Liver (tissue), 9 donors: ENCODE results near the gene STK4. TPM values are rescaled to one million over a fixed set of nuclear protein-coding genes. Genes with fewer than 3 reads are reported as not detected.

Source experiments
- DNase-seq: peaks from one replicate; pipeline ENCODE4 v3.0.0-alpha.2; 2017; ENCODE audit warnings: low spot score
- H3K27ac ChIP-seq, 2 donors: one replicate each; pipeline ENCODE4 v1.7.0; 2013; ENCODE audit warnings: inconsistent platforms in 2 of 2, low read length in 2 of 2, control low read depth in 1 of 2, low read depth in 1 of 2, mild to moderate bottlenecking in 1 of 2
- H3K27me3 ChIP-seq, 4 donors: one replicate each; pipeline versions ENCODE4 v1.6.1 to v1.7.0; 2013; ENCODE audit warnings: low read length in 3 of 4, inconsistent platforms in 1 of 4, mild to moderate bottlenecking in 1 of 4, moderate library complexity in 1 of 4; ENCODE audit not compliant: control insufficient read depth in 4 of 4, insufficient read depth in 4 of 4
- H3K36me3 ChIP-seq, 4 donors: one replicate each; pipeline versions ENCODE4 v1.6.1 to v1.7.0; 2013; ENCODE audit warnings: low read length in 3 of 4, mild to moderate bottlenecking in 3 of 4, low read depth in 1 of 4, moderate library complexity in 1 of 4; ENCODE audit not compliant: control insufficient read depth in 4 of 4, insufficient read depth in 3 of 4
- H3K4me1 ChIP-seq, 4 donors: one replicate each; pipeline versions ENCODE4 v1.6.1 to v1.7.0; 2013; ENCODE audit warnings: low read length in 3 of 4, mild to moderate bottlenecking in 3 of 4, moderate library complexity in 1 of 4; ENCODE audit not compliant: control insufficient read depth in 4 of 4, insufficient read depth in 4 of 4
- H3K4me3 ChIP-seq, 3 donors: one replicate each; pipeline versions ENCODE4 v1.6.1 to v1.7.0; 2013; ENCODE audit warnings: low read length in 3 of 3, control low read depth in 1 of 3, low read depth in 1 of 3, mild to moderate bottlenecking in 1 of 3
- H3K9ac ChIP-seq, 2 donors: one replicate each; pipeline ENCODE4 v1.7.0; 2013; ENCODE audit warnings: low read length in 2 of 2, mild to moderate bottlenecking in 2 of 2, moderate library complexity in 2 of 2, control low read depth in 1 of 2, low read depth in 1 of 2
- H3K9me3 ChIP-seq, 4 donors: one replicate each; pipeline versions ENCODE4 v1.6.1 to v1.7.0; 2013; ENCODE audit warnings: low read length in 3 of 4; ENCODE audit not compliant: control insufficient read depth in 4 of 4
- EGR1 ChIP-seq, 2 donors: IDR thresholded peaks; 2 replicates each; pipeline ENCODE4 v1.6.1; 2016 to 2018; ENCODE audit warnings: antibody characterized with exemption in 2 of 2, low read depth in 2 of 2
- FOXA1 ChIP-seq: IDR thresholded peaks from 2 replicates; pipeline ENCODE4 v1.6.1; 2016; ENCODE audit warnings: antibody characterized with exemption
- FOXA2 ChIP-seq: IDR thresholded peaks from 2 replicates; pipeline ENCODE4 v1.6.1; 2016; ENCODE audit warnings: antibody characterized with exemption
- GABPA ChIP-seq, 2 donors: IDR thresholded peaks in 1 of 2; conservative IDR thresholded peaks in 1 of 2; 2 replicates each; pipeline ENCODE4 v1.6.1; 2016; ENCODE audit warnings: antibody characterized with exemption in 2 of 2, mild to moderate bottlenecking in 1 of 2, moderate library complexity in 1 of 2
- HNF4A ChIP-seq, 2 donors: conservative IDR thresholded peaks; 2 replicates each; pipeline ENCODE4 v1.6.1; 2016; ENCODE audit warnings: antibody characterized with exemption in 2 of 2, mild to moderate bottlenecking in 2 of 2
- HNF4G ChIP-seq: IDR thresholded peaks from 2 replicates; pipeline ENCODE4 v1.6.1; 2016; ENCODE audit warnings: antibody characterized with exemption
- JUND ChIP-seq, 2 donors: IDR thresholded peaks; 2 replicates each; pipeline ENCODE4 v1.6.1; 2016; ENCODE audit warnings: antibody characterized with exemption in 2 of 2
- NR2F2 ChIP-seq: IDR thresholded peaks from 2 replicates; pipeline ENCODE4 v1.6.1; 2016; ENCODE audit warnings: antibody characterized with exemption
- RAD21 ChIP-seq, 2 donors: IDR thresholded peaks; 2 replicates each; pipeline ENCODE4 v1.6.1; 2016; ENCODE audit warnings: antibody characterized with exemption in 2 of 2, mild to moderate bottlenecking in 2 of 2
- RXRA ChIP-seq, 2 donors: IDR thresholded peaks; 2 replicates each; pipeline ENCODE4 v1.6.1; 2017 to 2018; ENCODE audit warnings: antibody characterized with exemption in 2 of 2, mild to moderate bottlenecking in 1 of 2
- SP1 ChIP-seq: IDR thresholded peaks from 2 replicates; pipeline ENCODE4 v1.6.1; 2018; ENCODE audit warnings: antibody characterized with exemption, mild to moderate bottlenecking
- TAF1 ChIP-seq: conservative IDR thresholded peaks from 2 replicates; pipeline ENCODE4 v1.6.1; 2016; ENCODE audit warnings: antibody characterized with exemption, mild to moderate bottlenecking
- YY1 ChIP-seq: IDR thresholded peaks from 2 replicates; pipeline ENCODE4 v1.6.1; 2016; ENCODE audit warnings: antibody characterized with exemption, mild to moderate bottlenecking
- WGBS: extraction: QIAGEN DNeasy Blood & Tissue Kit; methylation state at CpG from one replicate; pipeline ENCODE4 v1.1.7; 2013; 5-methylcytosine and 5-hydroxymethylcytosine counted together
- polyA plus RNA-seq, 2 donors: library from polyadenylated mRNA; stranded (reverse) in 1 of 2; unstranded in 1 of 2; fragments of 200-250 nt in 1 of 2; fragments of >200 nt in 1 of 2; fragmentation: Nextera tagmentation in 1 of 2; extraction: Ambion mirVana in 1 of 2; gene quantifications; one replicate each; pipeline versions ENCODE4 v1.2.1 to v1.2.3, GENCODE V29; 2013 to 2015
- total RNA-seq, 2 donors: library from RNA; depleted of rRNA; stranded (reverse); fragments of >200 nt; gene quantifications; one replicate each; pipeline ENCODE4 v1.2.3, GENCODE V29; 2014
- TF ChIP-seq, protein P1 (sequence below): IDR thresholded peaks from 2 replicates; pipeline ENCODE4 v1.6.1; 2016; ENCODE audit warnings: antibody characterized with exemption
- TF ChIP-seq, protein P2 (sequence below): IDR thresholded peaks from 2 replicates; pipeline ENCODE4 v1.6.1; 2016; ENCODE audit warnings: antibody characterized with exemption
- TF ChIP-seq, protein P3 (sequence below): IDR thresholded peaks from 2 replicates; pipeline ENCODE4 v1.6.1; 2016; ENCODE audit warnings: antibody characterized with exemption
- TF ChIP-seq, protein P4 (sequence below): fragments of 150-350 bp; IDR thresholded peaks from 2 replicates; pipeline ENCODE4 v1.5.1; 2017; ENCODE audit warnings: improper control_type of control experiment, low read depth, low read length; ENCODE audit not compliant: missing input control
- TF ChIP-seq, protein P5 (sequence below): IDR thresholded peaks from 2 replicates; pipeline ENCODE4 v1.6.1; 2016; ENCODE audit warnings: antibody characterized with exemption, mild to moderate bottlenecking
- donor health status: healthy.
- donor health status: healthy.
- donor health status: healthy.
- donor health status: healthy.
- donor health status: healthy.

STK4 gene
- total and polyA plus RNA-seq, 4 donors, result 3.7 to 20.8 (median 13.9) TPM

DNA sequence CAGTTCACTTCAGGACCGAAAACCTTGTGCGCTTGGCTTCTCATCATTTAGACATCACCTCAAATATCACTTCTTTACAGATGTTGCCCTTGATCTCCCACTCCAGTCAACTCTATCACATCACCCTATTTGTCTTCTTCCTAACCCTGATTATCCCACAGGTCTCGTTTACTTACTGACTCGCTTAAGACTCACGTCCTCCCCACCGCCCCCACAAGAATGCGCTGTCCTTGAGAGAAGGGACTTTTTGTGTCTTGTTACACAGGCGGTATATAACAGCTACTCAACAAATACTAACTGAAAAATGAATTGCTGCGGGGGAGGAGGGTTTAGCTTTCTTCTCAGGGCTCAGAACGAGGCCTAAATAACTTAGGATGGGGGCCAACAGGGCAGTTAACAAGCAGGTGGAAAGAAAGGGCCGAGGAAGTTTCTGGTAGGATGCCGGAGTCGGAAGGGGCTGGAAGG lies 6.6 kb upstream of the STK4 start:
- WGBS, result 12% methylated on average over 13 of the region's 13 CpGs
- Histone ChIP-seq H3K27ac (peak overlapping the region in 1 of 2 donors; percentile 29), H3K4me1 (peaks cover 0 to 15% (median 12%) of the 10 kb centered on the region in 4 donors), H3K4me3 (peak overlapping the region; percentile 68 to 89 (median 73)), H3K9me3 (no peaks in the 10 kb centered on the region), H3K36me3 (peaks cover 0 to 17% (median 11%) of the 10 kb centered on the region in 4 donors), H3K9ac (peak overlapping the region in 1 of 2 donors; percentile 35), H3K27me3 (no peaks in the 10 kb centered on the region)
- DNase-seq, result no peak
- TF ChIP-seq GABPA (IDR thresholded peaks at IDR 0.05 in 1 of 2, conservative IDR thresholded peaks at IDR 0.05 in 1 of 2) (no peak), FOXA1 (no peak), YY1 (no peak), RAD21 (IDR thresholded peaks at IDR 0.05) (no peak), NR2F2 (no peak), EGR1 (IDR thresholded peaks at IDR 0.05; ENCODE audit: low read depth in 2 of 2) (no peak), TAF1 (no peak), HNF4G (no peak), FOXA2 (no peak), SP1 (no peak)
- TF ChIP-seq, protein P1, sequence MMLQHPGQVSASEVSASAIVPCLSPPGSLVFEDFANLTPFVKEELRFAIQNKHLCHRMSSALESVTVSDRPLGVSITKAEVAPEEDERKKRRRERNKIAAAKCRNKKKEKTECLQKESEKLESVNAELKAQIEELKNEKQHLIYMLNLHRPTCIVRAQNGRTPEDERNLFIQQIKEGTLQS, result no peak
- TF ChIP-seq, protein P2, sequence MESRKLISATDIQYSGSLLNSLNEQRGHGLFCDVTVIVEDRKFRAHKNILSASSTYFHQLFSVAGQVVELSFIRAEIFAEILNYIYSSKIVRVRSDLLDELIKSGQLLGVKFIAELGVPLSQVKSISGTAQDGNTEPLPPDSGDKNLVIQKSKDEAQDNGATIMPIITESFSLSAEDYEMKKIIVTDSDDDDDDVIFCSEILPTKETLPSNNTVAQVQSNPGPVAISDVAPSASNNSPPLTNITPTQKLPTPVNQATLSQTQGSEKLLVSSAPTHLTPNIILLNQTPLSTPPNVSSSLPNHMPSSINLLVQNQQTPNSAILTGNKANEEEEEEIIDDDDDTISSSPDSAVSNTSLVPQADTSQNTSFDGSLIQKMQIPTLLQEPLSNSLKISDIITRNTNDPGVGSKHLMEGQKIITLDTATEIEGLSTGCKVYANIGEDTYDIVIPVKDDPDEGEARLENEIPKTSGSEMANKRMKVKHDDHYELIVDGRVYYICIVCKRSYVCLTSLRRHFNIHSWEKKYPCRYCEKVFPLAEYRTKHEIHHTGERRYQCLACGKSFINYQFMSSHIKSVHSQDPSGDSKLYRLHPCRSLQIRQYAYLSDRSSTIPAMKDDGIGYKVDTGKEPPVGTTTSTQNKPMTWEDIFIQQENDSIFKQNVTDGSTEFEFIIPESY, result no peak
- TF ChIP-seq, protein P3, sequence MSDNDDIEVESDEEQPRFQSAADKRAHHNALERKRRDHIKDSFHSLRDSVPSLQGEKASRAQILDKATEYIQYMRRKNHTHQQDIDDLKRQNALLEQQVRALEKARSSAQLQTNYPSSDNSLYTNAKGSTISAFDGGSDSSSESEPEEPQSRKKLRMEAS, result no peak

DNA sequence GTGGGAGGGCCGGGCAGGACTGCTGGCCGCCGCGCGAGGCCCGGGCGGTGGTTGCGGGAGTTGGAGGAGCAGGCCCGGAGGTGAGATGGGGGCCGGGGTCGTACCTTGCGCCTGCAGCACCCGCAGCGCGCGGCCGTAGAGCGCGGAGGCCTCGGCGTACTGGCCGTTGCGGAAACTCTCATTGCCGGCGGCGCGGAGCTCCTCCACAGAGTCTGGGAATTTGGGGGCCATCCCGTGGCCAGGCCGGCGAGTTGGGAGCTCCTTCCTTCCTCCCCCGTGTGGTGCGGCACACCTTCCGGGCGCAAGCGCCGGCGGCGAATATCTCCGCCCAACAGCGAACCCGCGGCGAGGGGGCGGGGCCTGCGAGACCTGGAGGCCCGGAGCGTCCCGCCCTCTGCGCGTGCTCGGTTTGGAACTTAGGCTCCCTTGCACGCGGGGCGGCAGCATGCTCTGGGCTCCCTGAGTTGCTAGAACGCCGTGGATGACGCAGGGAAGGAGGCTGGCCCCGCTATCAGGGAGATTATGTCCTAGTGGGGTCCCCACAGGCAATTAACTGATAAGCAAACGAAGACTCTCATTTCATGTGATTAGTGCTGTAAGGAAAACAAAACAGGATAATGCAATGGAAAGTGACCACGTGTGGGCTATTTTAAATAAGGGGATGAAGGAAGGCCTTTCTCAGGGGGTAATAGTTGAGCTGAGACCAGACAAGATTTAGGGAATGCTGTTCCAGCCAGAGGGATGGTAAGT lies 6.0 kb upstream of the STK4 start, which contains the start of gene TOMM34:
Gene TOMM34 (minus strand): TSS at position 295 of the 750 bp plus-strand sequence. CDS start 64 bp downstream, at position 231.
- TF ChIP-seq, protein P2, result no peak
- TF ChIP-seq FOXA2 (no peak), HNF4A (conservative IDR thresholded peaks at IDR 0.05) (peak; percentile 28 to 35), TAF1 (peak; percentile 34), RAD21 (IDR thresholded peaks at IDR 0.05) (peak in 1 of 2 donors; percentile 56), HNF4G (no peak), RXRA (IDR thresholded peaks at IDR 0.05) (peak in 1 of 2 donors; percentile 15), SP1 (peak; percentile 54), EGR1 (IDR thresholded peaks at IDR 0.05; ENCODE audit: low read depth in 2 of 2) (peak in 1 of 2 donors; percentile 38), FOXA1 (no peak), YY1 (peak; percentile 72), NR2F2 (no peak), JUND (IDR thresholded peaks at IDR 0.05) (no peak), GABPA (IDR thresholded peaks at IDR 0.05 in 1 of 2, conservative IDR thresholded peaks at IDR 0.05 in 1 of 2) (peak in 1 of 2 donors; percentile 74)
- TF ChIP-seq, protein P4, sequence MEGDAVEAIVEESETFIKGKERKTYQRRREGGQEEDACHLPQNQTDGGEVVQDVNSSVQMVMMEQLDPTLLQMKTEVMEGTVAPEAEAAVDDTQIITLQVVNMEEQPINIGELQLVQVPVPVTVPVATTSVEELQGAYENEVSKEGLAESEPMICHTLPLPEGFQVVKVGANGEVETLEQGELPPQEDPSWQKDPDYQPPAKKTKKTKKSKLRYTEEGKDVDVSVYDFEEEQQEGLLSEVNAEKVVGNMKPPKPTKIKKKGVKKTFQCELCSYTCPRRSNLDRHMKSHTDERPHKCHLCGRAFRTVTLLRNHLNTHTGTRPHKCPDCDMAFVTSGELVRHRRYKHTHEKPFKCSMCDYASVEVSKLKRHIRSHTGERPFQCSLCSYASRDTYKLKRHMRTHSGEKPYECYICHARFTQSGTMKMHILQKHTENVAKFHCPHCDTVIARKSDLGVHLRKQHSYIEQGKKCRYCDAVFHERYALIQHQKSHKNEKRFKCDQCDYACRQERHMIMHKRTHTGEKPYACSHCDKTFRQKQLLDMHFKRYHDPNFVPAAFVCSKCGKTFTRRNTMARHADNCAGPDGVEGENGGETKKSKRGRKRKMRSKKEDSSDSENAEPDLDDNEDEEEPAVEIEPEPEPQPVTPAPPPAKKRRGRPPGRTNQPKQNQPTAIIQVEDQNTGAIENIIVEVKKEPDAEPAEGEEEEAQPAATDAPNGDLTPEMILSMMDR, result no peak
- TF ChIP-seq, protein P1, result no peak
- TF ChIP-seq, protein P3, result peak; percentile 98
- TF ChIP-seq, protein P5, sequence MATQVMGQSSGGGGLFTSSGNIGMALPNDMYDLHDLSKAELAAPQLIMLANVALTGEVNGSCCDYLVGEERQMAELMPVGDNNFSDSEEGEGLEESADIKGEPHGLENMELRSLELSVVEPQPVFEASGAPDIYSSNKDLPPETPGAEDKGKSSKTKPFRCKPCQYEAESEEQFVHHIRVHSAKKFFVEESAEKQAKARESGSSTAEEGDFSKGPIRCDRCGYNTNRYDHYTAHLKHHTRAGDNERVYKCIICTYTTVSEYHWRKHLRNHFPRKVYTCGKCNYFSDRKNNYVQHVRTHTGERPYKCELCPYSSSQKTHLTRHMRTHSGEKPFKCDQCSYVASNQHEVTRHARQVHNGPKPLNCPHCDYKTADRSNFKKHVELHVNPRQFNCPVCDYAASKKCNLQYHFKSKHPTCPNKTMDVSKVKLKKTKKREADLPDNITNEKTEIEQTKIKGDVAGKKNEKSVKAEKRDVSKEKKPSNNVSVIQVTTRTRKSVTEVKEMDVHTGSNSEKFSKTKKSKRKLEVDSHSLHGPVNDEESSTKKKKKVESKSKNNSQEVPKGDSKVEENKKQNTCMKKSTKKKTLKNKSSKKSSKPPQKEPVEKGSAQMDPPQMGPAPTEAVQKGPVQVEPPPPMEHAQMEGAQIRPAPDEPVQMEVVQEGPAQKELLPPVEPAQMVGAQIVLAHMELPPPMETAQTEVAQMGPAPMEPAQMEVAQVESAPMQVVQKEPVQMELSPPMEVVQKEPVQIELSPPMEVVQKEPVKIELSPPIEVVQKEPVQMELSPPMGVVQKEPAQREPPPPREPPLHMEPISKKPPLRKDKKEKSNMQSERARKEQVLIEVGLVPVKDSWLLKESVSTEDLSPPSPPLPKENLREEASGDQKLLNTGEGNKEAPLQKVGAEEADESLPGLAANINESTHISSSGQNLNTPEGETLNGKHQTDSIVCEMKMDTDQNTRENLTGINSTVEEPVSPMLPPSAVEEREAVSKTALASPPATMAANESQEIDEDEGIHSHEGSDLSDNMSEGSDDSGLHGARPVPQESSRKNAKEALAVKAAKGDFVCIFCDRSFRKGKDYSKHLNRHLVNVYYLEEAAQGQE, result peak; percentile 56
- H3K27ac ChIP-seq, result peak within 1 kb of the TSS; percentile 41 to 73
- H3K9me3 ChIP-seq, result no peaks in the 10 kb centered on the region
- no peaks in the 10 kb centered on the region for H3K27me3 ChIP-seq
- peaks cover 0 to 15% (median 12%) of the 10 kb centered on the region in 4 donors for H3K4me1 ChIP-seq
- H3K4me3 ChIP-seq, result peak within 1 kb of the TSS; percentile 68 to 89 (median 73)
- H3K9ac ChIP-seq, result peak within 1 kb of the TSS; percentile 35 to 45
- H3K36me3 ChIP-seq, result peaks cover 0 to 12% (median 6%) of the 10 kb centered on the region in 4 donors
- DNase-seq, result peak; percentile 95
- WGBS, result under 1% methylated on average over 60 of the region's 60 CpGs
